Muscle of back (tissue), 11 donors: ENCODE results near the gene NOXA1. TPM values are rescaled to one million over a fixed set of nuclear protein-coding genes. Genes with fewer than 3 reads are reported as not detected.
A peak's percentile ranks its signal among the peaks of the same experiment; 100 is the strongest.
"Not testable (repeated sequence)": the region's sequence is repeated elsewhere in the genome, so short reads cannot be mapped to it uniquely, and the experiment has no call there.

Source experiments
- DNase-seq, 3 donors: peaks; one replicate each; pipeline versions ENCODE4 v3.0.0 to v3.0.0-alpha.2; 2013
- polyA plus RNA-seq, 10 donors: library from polyadenylated mRNA; unstranded; fragments of 120-200 nt; gene quantifications; one replicate each; pipeline ENCODE4 v1.2.1, GENCODE V29; 2013; ENCODE audit not compliant: insufficient read length in 10 of 10

The NOXA1 gene
- polyA plus RNA-seq, 10 donors, result 1.1 to 2.6 (median 1.9) TPM

GRCh38 chr9:137462986-137463930 is 40.1 kb downstream of the NOXA1 start:
- DNase-seq, result no peak

- no peak for DNase-seq
Observed at GRCh38 chr9:137463931-137464290, 40.7 kb downstream of the NOXA1 start.

- DNase-seq, result no peak
Observed at GRCh38 chr9:137464291-137464999, 41.3 kb downstream of the NOXA1 start.

- no peak for DNase-seq
Observed at GRCh38 chr9:137465000-137465719, 42.0 kb downstream of the NOXA1 start.

- DNase-seq, result no peak
Observed at GRCh38 chr9:137465720-137466388, 42.7 kb downstream of the NOXA1 start.

- DNase-seq, result not testable (repeated sequence)
Observed at GRCh38 chr9:137466389-137467085, 43.3 kb downstream of the NOXA1 start.

GRCh38 chr9:137467161-137467581 is 44.0 kb downstream of the NOXA1 start:
- DNase-seq, result no peak

- no peak for DNase-seq
Observed at GRCh38 chr9:137467896-137468295, 44.7 kb downstream of the NOXA1 start.

GRCh38 chr9:137470785-137471184 is 47.6 kb downstream of the NOXA1 start:
- DNase-seq, result no peak

- DNase-seq, result no peak
Observed at GRCh38 chr9:137474271-137474670, 51.1 kb downstream of the NOXA1 start.

- DNase-seq, result no peak
Observed at GRCh38 chr9:137475666-137476065, 52.5 kb downstream of the NOXA1 start.

- DNase-seq, result no peak
Observed at GRCh38 chr9:137476856-137477255, 53.7 kb downstream of the NOXA1 start.

- no peak for DNase-seq
Observed at GRCh38 chr9:137477778-137478612, 54.8 kb downstream of the NOXA1 start.

- DNase-seq, result no peak
Observed at GRCh38 chr9:137478613-137478961, 55.4 kb downstream of the NOXA1 start.

GRCh38 chr9:137478962-137479861 is 56.0 kb downstream of the NOXA1 start:
- peak in 2 of 3 donors; percentile 25 to 73 for DNase-seq

GRCh38 chr9:137479892-137480685 is 56.9 kb downstream of the NOXA1 start:
- DNase-seq, result no peak

GRCh38 chr9:137480686-137481683 is 57.8 kb downstream of the NOXA1 start:
- no peak for DNase-seq
